ENCODE results near the gene SERP2. TPM values are rescaled to one million over a fixed set of nuclear protein-coding genes. Genes with fewer than 3 reads are reported as not detected.
A peak's percentile ranks its signal among the peaks of the same experiment; 100 is the strongest.

Gene SERP2
- total RNA-seq, 3 donors from 2014 or later: 3.3 to 6.0 (median 5.8) TPM

- Histone ChIP-seq H3K4me1 (ENCODE audit: low read depth) (peaks cover 9% of the 10 kb centered on the region), H3K9me3 (no peaks in the 10 kb centered on the region), H3K4me3 (no peak overlapping the region), H3K36me3 (ENCODE audit: low read depth) (no peaks in the 10 kb centered on the region)
- ATAC-seq (no peak), DNase-seq (no peak)
- intact Hi-C loops (cut with DNase I, micrococcal nuclease): no loop called here
- TF ChIP-seq CTCF (IDR thresholded peaks at IDR 0.05): no peak
Measured at GRCh38 chr13:44406617-44407016, 33.0 kb downstream of the SERP2 start.

- intact Hi-C loops (cut with DNase I, micrococcal nuclease): no loop called here
- Histone ChIP-seq H3K36me3 (ENCODE audit: low read depth) (no peaks in the 10 kb centered on the region), H3K9me3 (no peaks in the 10 kb centered on the region), H3K4me1 (ENCODE audit: low read depth) (peaks cover 9% of the 10 kb centered on the region), H3K4me3 (no peak overlapping the region)
- DNase-seq: no peak
- TF ChIP-seq CTCF (IDR thresholded peaks at IDR 0.05): no peak
- ATAC-seq: no peak
Measured at GRCh38 chr13:44407379-44407778, 33.8 kb downstream of the SERP2 start.

GRCh38 chr13:44407891-44408290 is 34.3 kb downstream of the SERP2 start:
- Histone ChIP-seq H3K9me3 (no peaks in the 10 kb centered on the region), H3K4me1 (ENCODE audit: low read depth) (peaks cover 9% of the 10 kb centered on the region), H3K4me3 (no peak overlapping the region), H3K36me3 (ENCODE audit: low read depth) (no peaks in the 10 kb centered on the region)
- intact Hi-C loops (cut with DNase I, micrococcal nuclease): no loop called here
- ATAC-seq (no peak), DNase-seq (no peak)
- TF ChIP-seq CTCF (IDR thresholded peaks at IDR 0.05): no peak

GRCh38 chr13:44409595-44409994 is 36.0 kb downstream of the SERP2 start:
- H3K36me3 ChIP-seq (ENCODE audit: low read depth): no peaks in the 10 kb centered on the region
- no peak overlapping the region for H3K4me3 ChIP-seq
- ATAC-seq: no peak
- H3K9me3 ChIP-seq: no peaks in the 10 kb centered on the region
- DNase-seq: no peak
- TF ChIP-seq CTCF (IDR thresholded peaks at IDR 0.05): no peak
- H3K4me1 ChIP-seq (ENCODE audit: low read depth): no peaks in the 10 kb centered on the region
- intact Hi-C loops (cut with DNase I, micrococcal nuclease): no loop called here

GRCh38 chr13:44410328-44410859 is 36.8 kb downstream of the SERP2 start:
- intact Hi-C loops (cut with DNase I, micrococcal nuclease): no loop called here
- no peak for TF ChIP-seq CTCF (IDR thresholded peaks at IDR 0.05)
- peak in 1 of 3 donors; percentile 50 for DNase-seq
- Histone ChIP-seq H3K4me3 (no peak overlapping the region), H3K4me1 (ENCODE audit: low read depth) (no peaks in the 10 kb centered on the region), H3K9me3 (no peaks in the 10 kb centered on the region), H3K36me3 (ENCODE audit: low read depth) (no peaks in the 10 kb centered on the region)
- peak; percentile 17 for ATAC-seq

- intact Hi-C loops (cut with DNase I, micrococcal nuclease): no loop called here
- Histone ChIP-seq H3K4me1 (ENCODE audit: low read depth) (no peaks in the 10 kb centered on the region), H3K4me3 (no peak overlapping the region), H3K36me3 (ENCODE audit: low read depth) (no peaks in the 10 kb centered on the region), H3K9me3 (no peaks in the 10 kb centered on the region)
- ATAC-seq (no peak), DNase-seq (no peak)
- TF ChIP-seq CTCF (IDR thresholded peaks at IDR 0.05): no peak
Measured at GRCh38 chr13:44411841-44412240, 38.2 kb downstream of the SERP2 start.

Measured in mucosa of descending colon (tissue), 3 donors.